HG03039 (cell line): ENCODE data around the gene CCDC183.

ENCODE experiments used
- ATAC-seq: cut with Tn5 transposase; IDR thresholded peaks from one replicate; pipeline ENCODE4 v1.9.1; 2021; ENCODE audit warnings: mild to moderate bottlenecking, moderate library complexity; ENCODE audit not compliant: unreplicated experiment

The CCDC183 gene

GRCh38 chr9:136847826-136848392 is 51.8 kb downstream of the CCDC183 start:
- no peak for ATAC-seq

GRCh38 chr9:136848393-136849037 is 52.4 kb downstream of the CCDC183 start:
- no peak for ATAC-seq

GRCh38 chr9:136849038-136849959 is 53.2 kb downstream of the CCDC183 start, which contains the start of gene PHPT1:
TSS of gene PHPT1 (plus strand) at chr9:136849409. CDS start at chr9:136849431, 22 bp downstream.
- ATAC-seq, result peak; percentile 70

- ATAC-seq, result no peak
These were observed 54.1 kb downstream of the CCDC183 start for GRCh38 chr9:136849960-136850865.

GRCh38 chr9:136850866-136851775 is 55.0 kb downstream of the CCDC183 start:
- ATAC-seq, result no peak

GRCh38 chr9:136851941-136852663 is 56.0 kb downstream of the CCDC183 start, which contains the start of gene MAMDC4:
TSS of gene MAMDC4 (plus strand) at chr9:136852346. CDS start at chr9:136852417, 71 bp downstream.
- ATAC-seq, result no peak

GRCh38 chr9:136852664-136853595 is 56.8 kb downstream of the CCDC183 start:
- no peak for ATAC-seq

- ATAC-seq, result no peak
These were observed 57.5 kb downstream of the CCDC183 start for GRCh38 chr9:136853596-136854112.

GRCh38 chr9:136854113-136854841 is 58.1 kb downstream of the CCDC183 start:
- no peak for ATAC-seq

GRCh38 chr9:136854842-136855460 is 58.8 kb downstream of the CCDC183 start:
- no peak for ATAC-seq

- ATAC-seq, result no peak
These were observed 59.4 kb downstream of the CCDC183 start for GRCh38 chr9:136855461-136856078.

GRCh38 chr9:136856079-136856476 is 59.9 kb downstream of the CCDC183 start:
- no peak for ATAC-seq

GRCh38 chr9:136856541-136857141 is 60.5 kb downstream of the CCDC183 start:
- ATAC-seq, result no peak

GRCh38 chr9:136857166-136857565 is 61.0 kb downstream of the CCDC183 start:
- ATAC-seq, result no peak
